NOMO-1 (cell line): Measurements from ENCODE around the gene OR2J1.
"Not testable (repeated sequence)": the region's sequence is repeated elsewhere in the genome, so short reads cannot be mapped to it uniquely, and the experiment has no call there.

Source experiments
- DNase-seq, 2 experiments: peaks; one replicate each; lab custom pipeline; 2025; ENCODE audit not compliant: unreplicated experiment in 2 of 2; lab: John Stamatoyannopoulos, UW

Gene OR2J1

GRCh38 chr6:29099190-29099589 lies at the start of gene OR2J1:
Gene OR2J1 (plus strand): TSS chr6:29099490. CDS start chr6:29100943, 1,453 bp downstream.
- DNase-seq: no peak

GRCh38 chr6:29051680-29052079 lies 47.6 kb upstream of the OR2J1 start:
- DNase-seq: no peak

- peak in 1 of 2 experiments; percentile 18 for DNase-seq
Observed at GRCh38 chr6:29071831-29072723, 27.2 kb upstream of the OR2J1 start.

- DNase-seq: no peak
Observed at GRCh38 chr6:29079203-29079602, 20.1 kb upstream of the OR2J1 start.

GRCh38 chr6:29081312-29081711 lies 18.0 kb upstream of the OR2J1 start:
- DNase-seq: no peak

GRCh38 chr6:29082457-29082856 lies 16.8 kb upstream of the OR2J1 start:
- DNase-seq: no peak

GRCh38 chr6:29087213-29087612 lies 12.1 kb upstream of the OR2J1 start, which contains the start of gene OR2B3:
Gene OR2B3 (minus strand): TSS chr6:29087313. CDS start chr6:29087248, 65 bp downstream.
- no peak for DNase-seq

- no peak for DNase-seq
Observed at GRCh38 chr6:29092957-29093356, 6.3 kb upstream of the OR2J1 start.

GRCh38 chr6:29097803-29098202 lies 1.5 kb upstream of the OR2J1 start:
- DNase-seq: no peak

GRCh38 chr6:29107758-29108157 lies 8.5 kb downstream of the OR2J1 start, which contains the start of gene OR2J3:
Gene OR2J3 (plus strand): TSS chr6:29108058. CDS start chr6:29111891, 3,833 bp downstream.
- DNase-seq: no peak

- no peak for DNase-seq
Observed at GRCh38 chr6:29112135-29112534, 12.8 kb downstream of the OR2J1 start.

- not testable (repeated sequence) for DNase-seq
Observed at GRCh38 chr6:29114964-29115363, 15.7 kb downstream of the OR2J1 start.

- DNase-seq: no peak
Observed at GRCh38 chr6:29129326-29130012, 30.2 kb downstream of the OR2J1 start.

GRCh38 chr6:29130644-29131043 lies 31.4 kb downstream of the OR2J1 start:
- DNase-seq: no peak

GRCh38 chr6:29131691-29132090 lies 32.4 kb downstream of the OR2J1 start:
- DNase-seq: no peak

- no peak for DNase-seq
Observed at GRCh38 chr6:29137724-29138123, 38.4 kb downstream of the OR2J1 start.

GRCh38 chr6:29141606-29142005 lies 42.3 kb downstream of the OR2J1 start:
- no peak for DNase-seq

- DNase-seq: no peak
Observed at GRCh38 chr6:29142309-29142708, 43.0 kb downstream of the OR2J1 start.

- DNase-seq: no peak
Observed at GRCh38 chr6:29146179-29146578, 46.9 kb downstream of the OR2J1 start.

GRCh38 chr6:29147074-29147473 lies 47.8 kb downstream of the OR2J1 start:
- no peak for DNase-seq

- DNase-seq: not testable (repeated sequence)
Observed at GRCh38 chr6:29149444-29149843, 50.2 kb downstream of the OR2J1 start.
